ENCODE measurements around the gene HSF2. TPM values are rescaled to one million over a fixed set of nuclear protein-coding genes. Genes with fewer than 3 reads are reported as not detected.

The HSF2 gene, protein sequence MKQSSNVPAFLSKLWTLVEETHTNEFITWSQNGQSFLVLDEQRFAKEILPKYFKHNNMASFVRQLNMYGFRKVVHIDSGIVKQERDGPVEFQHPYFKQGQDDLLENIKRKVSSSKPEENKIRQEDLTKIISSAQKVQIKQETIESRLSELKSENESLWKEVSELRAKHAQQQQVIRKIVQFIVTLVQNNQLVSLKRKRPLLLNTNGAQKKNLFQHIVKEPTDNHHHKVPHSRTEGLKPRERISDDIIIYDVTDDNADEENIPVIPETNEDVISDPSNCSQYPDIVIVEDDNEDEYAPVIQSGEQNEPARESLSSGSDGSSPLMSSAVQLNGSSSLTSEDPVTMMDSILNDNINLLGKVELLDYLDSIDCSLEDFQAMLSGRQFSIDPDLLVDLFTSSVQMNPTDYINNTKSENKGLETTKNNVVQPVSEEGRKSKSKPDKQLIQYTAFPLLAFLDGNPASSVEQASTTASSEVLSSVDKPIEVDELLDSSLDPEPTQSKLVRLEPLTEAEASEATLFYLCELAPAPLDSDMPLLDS
- total RNA-seq (10 to 100 TPM; 17.9 to 58.2 (median 21.7) TPM), polyA plus RNA-seq (10 to 100 TPM in 2 of 3 donors, 1 to 10 TPM in 1; 7.0 to 51.4 (median 23.8) TPM)
- long read RNA-seq, donor 1, transcript HSF2-202 (12 exons, 2,643 nt), result minor isoform, 5 of 29 reads
- long read RNA-seq, donor 1, transcript HSF2-201 (13 exons, 2,549 nt), result major isoform, 22 of 29 reads
- long read RNA-seq, donor 1, partial matches to known transcripts, result 1 of 29 reads
- long read RNA-seq, donor 1, other reads (novel, unspliced or antisense), result 1 of 29 reads
- long read RNA-seq, donor 2, transcript HSF2-202 (12 exons, 2,643 nt), result minor isoform, 63 of 213 reads
- long read RNA-seq, donor 2, transcript HSF2-201 (13 exons, 2,549 nt), result major isoform, 133 of 213 reads
- long read RNA-seq, donor 2, partial matches to known transcripts, result 9 of 213 reads
- long read RNA-seq, donor 2, other reads (novel, unspliced or antisense), result 8 of 213 reads

DNA sequence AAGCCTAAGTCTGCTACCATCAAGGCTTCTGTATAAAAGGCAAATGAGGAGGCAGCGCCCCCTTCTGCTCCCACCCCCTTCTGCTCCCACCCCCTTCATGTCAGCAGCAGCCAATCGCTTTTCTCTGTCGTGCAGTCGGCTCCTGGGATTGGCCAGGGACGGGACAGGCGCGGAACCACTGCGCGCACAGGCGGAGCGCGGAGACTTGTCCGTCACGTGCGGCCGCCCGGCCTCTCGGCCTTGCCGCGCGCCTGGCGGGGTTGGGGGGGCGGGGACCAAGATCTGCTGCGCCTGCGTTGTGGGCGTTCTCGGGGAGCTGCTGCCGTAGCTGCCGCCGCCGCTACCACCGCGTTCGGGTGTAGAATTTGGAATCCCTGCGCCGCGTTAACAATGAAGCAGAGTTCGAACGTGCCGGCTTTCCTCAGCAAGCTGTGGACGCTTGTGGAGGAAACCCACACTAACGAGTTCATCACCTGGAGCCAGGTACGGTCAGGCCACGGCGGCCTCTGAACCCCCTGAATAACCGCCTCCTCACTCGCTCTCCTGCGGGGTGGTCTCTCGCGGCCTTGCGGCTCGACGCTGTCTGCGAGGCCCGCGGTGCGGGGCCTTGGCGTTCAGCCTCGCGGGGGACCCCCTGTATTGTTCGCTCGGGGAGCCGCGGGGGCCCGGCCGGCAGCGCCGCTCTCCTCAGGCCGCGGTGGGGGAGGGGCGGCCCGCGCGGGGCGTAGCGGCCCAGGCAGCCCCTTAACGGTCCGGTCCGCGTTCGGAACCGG lies at the start of gene HSF2:
HSF2 (plus strand) TSS at position 305 of the 773 bp plus-strand sequence; CDS start at position 391, 86 bp downstream.
- Histone ChIP-seq H3K27me3 (ENCODE audit: insufficient read depth in 3 of 3, low read length in 2 of 3) (no peaks in the 10 kb centered on the region), H3K27ac (peak within 1 kb of the TSS; percentile 96), H3K4me3 (peak within 1 kb of the TSS; percentile 95), H3K9me3 (no peaks in the 10 kb centered on the region), H3K36me3 (ENCODE audit: insufficient read depth in 1 of 2, low read depth in 1 of 2) (no peaks in the 10 kb centered on the region), H3K4me1 (peaks cover 25% of the 10 kb centered on the region)
- WGBS, 3 donors, result 0 to 1% (median 0%) methylated on average over 45 to 82 of the region's 82 CpGs
- intact Hi-C loops (cut with DNase I), result loop anchor here (5.0 kb wide), 3 partner anchors 58 to 83 kb away; no protein-coding TSS in a partner anchor
- peak; percentile 96 to 98 for DNase-seq
- peak; percentile 22 for TF ChIP-seq CTCF (IDR thresholded peaks at IDR 0.05)
- peak; percentile 92 to 99 (median 96) for ATAC-seq

DNA sequence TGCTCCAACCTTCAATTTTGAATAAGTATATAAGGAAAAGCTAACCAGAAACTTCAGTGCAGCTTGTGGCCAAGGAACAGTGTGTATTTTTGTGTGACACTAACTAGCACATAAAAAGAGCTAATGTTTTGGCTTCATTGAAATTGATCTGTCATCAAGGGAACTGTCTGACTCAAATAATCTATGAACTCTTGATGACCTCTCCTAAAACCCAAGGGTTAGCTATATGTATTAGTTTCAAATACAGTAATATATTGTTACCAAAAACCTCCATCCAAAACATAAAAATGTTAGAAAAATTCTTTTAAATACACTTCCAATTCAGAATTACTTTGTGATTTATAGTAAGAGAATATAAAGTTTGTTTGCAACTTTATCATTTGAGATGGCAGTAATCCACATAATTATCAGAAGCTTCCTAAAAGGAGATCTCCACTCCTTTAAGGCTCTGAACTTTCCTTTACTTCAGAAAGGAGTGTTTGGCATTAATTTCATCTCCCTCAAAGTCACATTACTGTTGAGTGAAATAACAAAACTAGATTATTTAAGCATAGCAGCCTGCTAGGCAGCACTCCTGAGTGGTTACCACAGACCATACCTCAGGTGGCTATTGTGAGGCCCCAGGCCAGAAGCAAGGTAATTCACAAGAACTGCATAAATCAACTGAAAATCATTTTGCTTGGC lies 46.3 kb upstream of the HSF2 start:
- no peaks in the 10 kb centered on the region for H3K4me1 ChIP-seq
- H3K9me3 ChIP-seq, result no peaks in the 10 kb centered on the region
- DNase-seq (no peak), ATAC-seq (no peak)
- intact Hi-C loops (cut with DNase I), result no loop called here
- TF ChIP-seq CTCF (IDR thresholded peaks at IDR 0.05), result no peak
- H3K27me3 ChIP-seq (ENCODE audit: insufficient read depth in 3 of 3, low read length in 2 of 3), result peaks cover 0 to 2% (median 0%) of the 10 kb centered on the region in 3 donors
- H3K36me3 ChIP-seq (ENCODE audit: insufficient read depth in 1 of 2, low read depth in 1 of 2), result no peaks in the 10 kb centered on the region
- H3K27ac ChIP-seq, result no peak overlapping the region
- no peak overlapping the region for H3K4me3 ChIP-seq

DNA sequence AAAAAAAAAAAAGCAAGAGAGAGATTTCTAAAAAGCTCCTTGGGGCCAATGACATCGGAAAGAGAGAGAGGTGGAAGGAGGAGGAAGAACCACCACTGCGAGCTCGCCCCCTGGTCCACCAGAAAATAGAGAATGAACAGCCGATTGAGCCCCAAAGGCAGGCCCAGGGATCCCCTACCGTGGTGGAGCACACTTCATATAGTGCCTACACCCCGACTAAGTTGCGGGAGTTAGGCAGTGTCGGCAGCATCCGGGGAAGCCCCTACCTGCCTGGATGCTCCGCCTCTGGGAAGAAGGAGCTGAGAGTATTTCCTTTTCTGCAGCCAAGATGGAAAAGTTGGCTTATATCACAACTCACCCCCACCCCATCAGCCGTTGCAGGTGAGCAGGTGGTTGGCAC lies 38.6 kb upstream of the HSF2 start:
- Histone ChIP-seq H3K4me3 (no peak overlapping the region), H3K27ac (no peak overlapping the region), H3K4me1 (no peaks in the 10 kb centered on the region), H3K36me3 (ENCODE audit: insufficient read depth in 1 of 2, low read depth in 1 of 2) (no peaks in the 10 kb centered on the region), H3K9me3 (no peaks in the 10 kb centered on the region), H3K27me3 (ENCODE audit: insufficient read depth in 3 of 3, low read length in 2 of 3) (no peaks in the 10 kb centered on the region)
- DNase-seq (no peak), ATAC-seq (no peak)
- intact Hi-C loops (cut with DNase I), result no loop called here
- 77 to 82% (median 80%) methylated on average over 11 of the region's 11 CpGs for WGBS, 3 donors
- no peak for TF ChIP-seq CTCF (IDR thresholded peaks at IDR 0.05)

DNA sequence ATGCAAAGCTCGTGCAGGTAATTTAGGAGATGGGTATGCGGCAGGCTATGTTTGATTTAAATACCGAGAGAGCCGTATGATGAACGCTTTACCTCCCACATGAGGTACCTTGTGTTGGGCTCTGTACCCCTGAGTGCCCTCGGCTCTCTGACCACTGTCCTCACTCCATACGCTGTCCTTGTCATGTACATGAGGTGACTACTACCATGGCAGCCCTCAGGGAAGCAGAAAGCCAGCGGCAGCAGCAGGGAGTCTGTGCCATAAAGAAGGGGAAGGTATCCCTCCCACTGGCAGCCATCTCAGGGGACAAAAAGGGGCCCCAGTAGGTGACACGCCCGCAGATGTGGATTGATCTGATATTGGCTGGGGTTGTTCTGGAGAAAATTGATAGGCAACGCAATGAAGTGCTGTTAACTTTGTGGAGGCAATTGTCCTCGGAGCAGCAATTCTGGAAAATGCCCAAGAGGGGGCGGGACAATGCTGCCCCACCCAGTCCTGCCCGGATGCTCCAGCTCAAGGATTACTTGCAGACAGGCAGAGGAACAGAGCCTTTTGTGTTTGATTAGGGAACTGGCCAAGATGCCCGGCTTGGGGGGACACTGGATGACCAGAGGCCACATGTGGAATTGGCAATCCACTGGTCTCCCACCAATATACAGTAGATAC lies 38.0 kb upstream of the HSF2 start:
- DNase-seq, result no peak
- no peak for ATAC-seq
- no peak for TF ChIP-seq CTCF (IDR thresholded peaks at IDR 0.05)
- 79 to 85% (median 80%) methylated on average over 15 of the region's 15 CpGs for WGBS, 3 donors
- Histone ChIP-seq H3K27ac (no peak overlapping the region), H3K9me3 (no peaks in the 10 kb centered on the region), H3K4me3 (no peak overlapping the region), H3K36me3 (ENCODE audit: insufficient read depth in 1 of 2, low read depth in 1 of 2) (no peaks in the 10 kb centered on the region), H3K27me3 (ENCODE audit: insufficient read depth in 3 of 3, low read length in 2 of 3) (no peaks in the 10 kb centered on the region), H3K4me1 (no peaks in the 10 kb centered on the region)
- intact Hi-C loops (cut with DNase I), result no loop called here

Data from psoas muscle (tissue), 8 donors.